ENCODE results near the gene GPR160.

GRCh38 chr3:170128259-170128976, 90.6 kb downstream of the GPR160 start:
- TF ChIP-seq CTCF (IDR thresholded peaks at IDR 0.05): no peak
- no peak for TF ChIP-seq POLR2A (IDR thresholded peaks at IDR 0.05)

Data from adrenal gland (tissue), 5 donors.